Measurements from ENCODE around the gene KCNQ1.

DNA sequence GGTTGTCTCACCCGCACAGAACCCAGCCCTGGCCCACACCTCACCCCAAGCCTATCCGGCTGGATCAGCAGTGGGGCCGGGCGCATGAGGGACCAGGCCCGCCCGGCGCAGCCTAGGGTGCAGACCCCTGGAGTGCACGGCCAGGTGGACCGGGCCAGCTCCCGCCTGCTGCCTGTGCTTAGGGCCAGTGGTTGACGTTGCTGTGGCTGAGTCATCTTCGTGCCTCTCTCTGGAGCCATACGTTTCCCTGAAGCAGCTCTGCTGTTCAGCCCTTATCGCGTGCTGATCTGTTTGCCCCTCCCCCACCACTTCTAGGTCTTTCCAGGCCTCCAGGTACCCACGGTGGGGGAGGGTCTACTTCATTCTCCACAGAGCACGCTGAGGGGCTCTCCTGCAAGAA lies 401.2 kb downstream of the KCNQ1 start:
- TF ChIP-seq CTCF (conservative IDR thresholded peaks at IDR 0.05; ENCODE audit: low read length) (no peak), EZH2phosphoT487 (IDR thresholded peaks at IDR 0.05; ENCODE audit: borderline replicate concordance) (no peak)

All from Loucy (cell line).